ENCODE data around the gene IL34.

IL34 gene

DNA sequence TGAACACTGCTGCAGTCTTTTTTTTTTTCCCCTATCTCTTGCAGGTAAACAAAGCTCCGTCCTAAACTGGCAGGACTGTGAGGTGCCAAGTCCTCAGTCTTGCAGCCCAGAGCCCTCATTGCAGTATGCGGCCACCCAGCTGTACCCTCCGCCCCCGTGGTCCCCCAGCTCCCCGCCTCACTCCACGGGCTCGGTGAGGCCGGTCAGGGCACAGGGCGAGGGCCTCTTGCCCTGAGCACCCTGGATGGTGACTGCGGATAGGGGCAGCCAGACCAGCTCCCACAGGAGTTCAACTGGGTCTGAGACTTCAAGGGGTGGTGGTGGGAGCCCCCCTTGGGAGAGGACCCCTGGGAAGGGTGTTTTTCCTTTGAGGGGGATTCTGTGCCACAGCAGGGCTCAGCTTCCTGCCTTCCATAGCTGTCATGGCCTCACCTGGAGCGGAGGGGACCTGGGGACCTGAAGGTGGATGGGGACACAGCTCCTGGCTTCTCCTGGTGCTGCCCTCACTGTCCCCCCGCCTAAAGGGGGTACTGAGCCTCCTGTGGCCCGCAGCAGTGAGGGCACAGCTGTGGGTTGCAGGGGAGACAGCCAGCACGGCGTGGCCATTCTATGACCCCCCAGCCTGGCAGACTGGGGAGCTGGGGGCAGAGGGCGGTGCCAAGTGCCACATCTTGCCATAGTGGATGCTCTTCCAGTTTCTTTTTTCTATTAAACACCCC, 13.8 kb downstream of the IL34 start:
- DNase-seq (ENCODE audit: low read depth), result no peak
- TF ChIP-seq, protein P1, sequence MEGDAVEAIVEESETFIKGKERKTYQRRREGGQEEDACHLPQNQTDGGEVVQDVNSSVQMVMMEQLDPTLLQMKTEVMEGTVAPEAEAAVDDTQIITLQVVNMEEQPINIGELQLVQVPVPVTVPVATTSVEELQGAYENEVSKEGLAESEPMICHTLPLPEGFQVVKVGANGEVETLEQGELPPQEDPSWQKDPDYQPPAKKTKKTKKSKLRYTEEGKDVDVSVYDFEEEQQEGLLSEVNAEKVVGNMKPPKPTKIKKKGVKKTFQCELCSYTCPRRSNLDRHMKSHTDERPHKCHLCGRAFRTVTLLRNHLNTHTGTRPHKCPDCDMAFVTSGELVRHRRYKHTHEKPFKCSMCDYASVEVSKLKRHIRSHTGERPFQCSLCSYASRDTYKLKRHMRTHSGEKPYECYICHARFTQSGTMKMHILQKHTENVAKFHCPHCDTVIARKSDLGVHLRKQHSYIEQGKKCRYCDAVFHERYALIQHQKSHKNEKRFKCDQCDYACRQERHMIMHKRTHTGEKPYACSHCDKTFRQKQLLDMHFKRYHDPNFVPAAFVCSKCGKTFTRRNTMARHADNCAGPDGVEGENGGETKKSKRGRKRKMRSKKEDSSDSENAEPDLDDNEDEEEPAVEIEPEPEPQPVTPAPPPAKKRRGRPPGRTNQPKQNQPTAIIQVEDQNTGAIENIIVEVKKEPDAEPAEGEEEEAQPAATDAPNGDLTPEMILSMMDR (IDR thresholded peaks at IDR 0.05; ENCODE audit: control insufficient read depth, extremely low read depth, insufficient read depth), result no peak
- no peak overlapping the region for H3K4me3 ChIP-seq (ENCODE audit: low read depth, low read length)

DNA sequence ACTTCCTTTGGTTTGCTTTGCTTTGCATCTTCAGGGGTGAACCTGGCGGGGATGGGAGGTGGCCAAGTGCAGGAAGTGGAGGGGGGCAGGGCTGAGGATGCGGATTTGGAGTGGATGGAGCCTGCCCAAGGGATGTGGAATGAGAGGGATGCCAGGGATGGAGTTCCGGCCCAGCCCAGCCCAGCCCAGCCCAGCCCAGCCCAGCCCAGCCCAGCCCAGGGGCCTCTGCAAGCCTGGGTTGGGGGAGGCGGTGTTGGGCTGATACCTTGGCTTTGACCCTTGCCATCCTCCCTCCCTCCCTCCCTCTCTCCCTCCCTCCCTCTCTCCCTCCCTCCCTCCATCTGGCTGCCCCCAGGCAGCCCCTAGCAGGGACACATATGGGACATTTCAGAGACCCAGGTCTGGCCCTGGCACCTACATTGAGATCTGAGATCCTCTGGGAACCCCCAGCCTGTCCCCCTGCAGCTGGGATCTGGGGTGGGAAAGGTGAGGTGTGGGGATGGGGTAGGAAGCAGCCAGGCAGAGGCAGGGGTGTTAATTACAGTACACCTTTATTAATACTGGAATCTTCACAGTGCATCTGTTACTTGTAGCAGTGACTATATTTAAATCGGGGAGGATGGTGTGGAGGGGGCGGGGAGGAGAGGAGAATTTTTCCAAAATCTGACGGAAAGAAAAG, 14.5 kb downstream of the IL34 start:
- TF ChIP-seq, protein P1 (IDR thresholded peaks at IDR 0.05; ENCODE audit: control insufficient read depth, extremely low read depth, insufficient read depth), result no peak
- H3K4me3 ChIP-seq (ENCODE audit: low read depth, low read length), result no peak overlapping the region
- DNase-seq (ENCODE audit: low read depth), result no peak

DNA sequence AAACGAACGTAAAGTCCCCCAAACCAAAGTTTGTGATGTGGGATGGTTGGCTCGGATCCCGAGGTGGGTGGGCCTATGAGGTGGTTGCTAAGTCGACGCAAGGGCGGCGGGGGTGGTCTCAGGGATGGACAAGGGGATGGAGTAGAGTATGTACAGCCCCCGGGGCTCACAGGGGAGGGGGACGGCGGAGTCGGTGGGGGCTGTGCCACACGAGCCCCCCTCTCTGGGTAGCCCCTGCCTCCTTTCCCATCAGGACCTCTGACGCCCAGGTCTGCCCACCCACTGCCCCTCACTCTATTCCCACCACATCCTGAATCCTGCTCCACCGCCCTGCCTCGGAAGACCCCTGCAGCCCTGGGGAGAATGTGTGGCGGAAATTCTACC, 15.2 kb downstream of the IL34 start:
- no peak for DNase-seq (ENCODE audit: low read depth)
- TF ChIP-seq, protein P1 (IDR thresholded peaks at IDR 0.05; ENCODE audit: control insufficient read depth, extremely low read depth, insufficient read depth), result no peak
- no peak overlapping the region for H3K4me3 ChIP-seq (ENCODE audit: low read depth, low read length)

DNA sequence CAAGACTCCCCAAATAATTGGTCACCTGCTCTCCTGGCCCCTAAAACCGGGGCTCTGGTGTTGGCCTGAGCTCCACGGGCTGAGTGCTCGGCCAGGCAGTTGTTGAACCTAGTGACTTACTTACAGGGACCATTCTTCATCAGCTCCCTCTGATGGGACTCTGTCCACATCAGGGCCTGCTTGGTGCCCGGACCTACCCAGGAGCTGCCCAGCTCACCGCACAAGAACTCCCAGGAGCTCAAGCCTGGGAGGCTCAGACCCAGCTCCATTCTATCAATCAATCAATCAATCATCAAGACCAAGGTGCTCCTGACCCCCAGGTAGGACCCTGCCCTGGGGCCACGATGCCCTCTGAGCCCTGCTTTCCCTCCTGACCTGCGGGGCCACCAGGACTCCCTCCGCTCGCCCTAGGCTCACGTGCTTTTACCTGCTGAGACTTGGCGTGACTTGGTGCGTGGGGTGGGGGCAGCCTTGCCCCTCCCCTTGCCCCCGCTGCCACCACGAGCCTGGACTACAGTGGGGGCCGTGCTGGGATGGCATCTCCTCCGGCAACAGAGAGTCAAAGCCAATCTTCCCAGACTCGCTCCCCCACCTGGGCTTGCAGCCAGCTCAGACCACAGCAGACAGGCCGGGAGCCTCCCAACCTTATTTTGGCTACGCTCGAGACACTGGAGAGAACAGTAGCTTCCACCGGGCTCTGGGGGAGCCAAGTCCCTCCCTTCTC, 15.7 kb downstream of the IL34 start:
- TF ChIP-seq, protein P1 (IDR thresholded peaks at IDR 0.05; ENCODE audit: control insufficient read depth, extremely low read depth, insufficient read depth), result no peak
- H3K4me3 ChIP-seq (ENCODE audit: low read depth, low read length), result no peak overlapping the region
- DNase-seq (ENCODE audit: low read depth), result no peak

DNA sequence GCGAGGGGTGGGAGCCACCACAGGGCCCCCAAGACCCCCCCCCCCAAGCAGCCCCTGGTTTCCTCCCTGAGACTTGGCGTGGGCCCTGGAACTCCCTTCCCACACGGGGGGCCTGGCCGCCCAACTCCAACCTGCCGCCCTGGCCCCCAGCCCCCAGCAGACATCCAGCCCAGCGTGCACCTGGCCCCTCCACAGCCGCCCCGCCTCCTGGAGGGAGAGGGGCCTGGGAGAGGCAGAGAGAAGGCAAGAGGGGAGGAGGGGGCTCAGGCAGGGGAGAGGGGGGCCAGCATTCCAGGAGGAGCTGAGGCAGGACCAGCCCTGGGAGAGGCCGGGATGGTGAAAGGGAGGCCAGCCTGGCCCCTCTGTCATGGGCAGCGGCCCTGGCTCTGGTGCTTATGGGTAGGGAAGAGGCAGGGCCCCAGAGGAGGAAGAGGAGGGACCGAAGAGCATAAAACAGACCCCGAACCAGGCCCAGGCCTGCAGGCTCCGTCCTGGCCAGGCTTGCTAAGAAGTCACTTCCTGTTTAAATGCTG, 16.7 kb downstream of the IL34 start:
- H3K4me3 ChIP-seq (ENCODE audit: low read depth, low read length), result no peak overlapping the region
- DNase-seq (ENCODE audit: low read depth), result no peak
- TF ChIP-seq, protein P1 (IDR thresholded peaks at IDR 0.05; ENCODE audit: control insufficient read depth, extremely low read depth, insufficient read depth), result no peak

DNA sequence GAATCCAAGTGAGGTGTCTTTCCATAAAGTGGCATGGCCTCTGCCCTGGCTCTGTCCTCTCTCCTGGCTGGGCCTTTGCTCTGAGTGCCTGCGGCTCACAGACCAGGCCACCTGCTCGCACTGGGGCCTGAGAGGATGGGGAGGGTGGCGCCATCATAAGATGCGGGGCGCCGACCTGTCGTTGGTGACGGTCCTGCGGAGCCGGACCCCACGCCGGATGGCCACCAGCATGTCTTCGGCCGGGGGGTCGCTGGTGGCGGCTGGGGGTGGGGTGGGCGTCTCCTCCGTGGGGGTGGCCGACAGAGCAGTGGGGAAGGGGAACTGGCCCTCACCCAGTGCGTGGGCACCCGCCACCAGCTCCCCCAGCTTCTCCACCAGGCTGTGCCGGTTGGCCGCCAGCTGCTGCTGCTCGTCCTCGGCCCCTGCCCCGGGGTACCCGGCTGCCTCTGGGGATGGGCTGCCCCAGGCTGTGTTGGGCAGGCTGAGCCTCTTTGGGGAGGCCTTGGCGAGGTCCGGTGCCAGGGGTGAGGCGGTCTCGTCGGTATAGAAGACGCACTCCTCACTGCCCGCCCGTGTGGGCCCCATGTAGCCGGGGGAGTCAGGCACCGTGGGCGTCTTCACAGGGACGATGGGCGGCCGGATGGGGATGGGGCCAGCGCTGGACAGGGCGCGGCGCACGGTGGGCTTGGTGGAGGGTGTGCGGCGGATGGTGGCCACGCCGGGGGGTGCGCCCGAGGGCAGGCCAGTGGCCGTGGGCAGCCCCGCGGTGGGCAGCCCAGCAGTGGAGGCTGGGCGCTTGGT, 17.4 kb downstream of the IL34 start:
- no peak for DNase-seq (ENCODE audit: low read depth)
- TF ChIP-seq, protein P1 (IDR thresholded peaks at IDR 0.05; ENCODE audit: control insufficient read depth, extremely low read depth, insufficient read depth), result no peak
- H3K4me3 ChIP-seq (ENCODE audit: low read depth, low read length), result no peak overlapping the region
